DOHH2 (cell line): ENCODE measurements around the gene RBM33.

Experiments used
- CTCF ChIP-seq: fragments of 200-600 bp; sonication (generic); IDR thresholded peaks from one replicate; pipeline ENCODE4 v1.5.1; 2014; ENCODE audit warnings: antibody characterized with exemption, mild to moderate bottlenecking, low read depth, low read length; ENCODE audit not compliant: poor library complexity, severe bottlenecking
- EZH2phosphoT487 ChIP-seq: fragments of 200-600 bp; sonication (generic); IDR thresholded peaks from 2 replicates; pipeline ENCODE4 v1.6.1; 2017; ENCODE audit warnings: borderline replicate concordance, mild to moderate bottlenecking, antibody characterized with exemption, low read length, moderate library complexity, mixed read lengths

DNA sequence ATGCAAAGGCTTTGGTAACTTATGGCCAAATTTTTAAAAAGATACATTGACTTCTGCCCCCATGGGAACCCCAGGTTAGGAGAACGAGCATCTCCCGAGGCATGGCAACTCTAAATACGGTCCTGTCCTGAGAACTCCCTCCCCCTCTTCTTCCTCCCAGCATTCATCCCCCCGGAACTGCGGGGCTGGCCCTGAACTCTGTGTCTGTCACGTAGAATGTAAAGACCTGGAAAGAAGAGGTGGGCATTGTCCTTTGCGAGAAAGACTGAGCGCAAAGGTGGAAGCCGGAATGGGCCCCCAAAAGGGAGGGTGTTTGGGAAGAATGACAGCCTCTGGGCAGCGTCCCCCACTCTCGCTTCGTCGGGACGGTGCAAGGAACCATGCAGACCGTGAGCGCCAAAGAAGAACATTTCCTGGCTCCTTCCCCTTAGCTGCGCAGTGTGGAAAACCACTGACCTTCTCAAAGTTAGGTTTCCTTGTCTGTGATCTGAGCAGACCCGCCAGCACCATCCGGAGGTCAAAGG, 146.8 kb downstream of the RBM33 start:
- TF ChIP-seq CTCF (no peak), EZH2phosphoT487 (no peak)
